Sigmoid colon (tissue), 4 donors: ENCODE measurements around the gene ACER1.

Experiments
- EP300 ChIP-seq, 4 donors: sonication (generic); formaldehyde crosslinking; IDR thresholded peaks; one replicate each; pipeline ENCODE4 v1.6.1; 2017; ENCODE audit warnings: antibody characterized with exemption in 4 of 4
- POLR2A ChIP-seq, 2 donors: fragments of 450-650 bp; IDR thresholded peaks; one replicate each; pipeline ENCODE4 v1.6.1; 2016; ENCODE audit warnings: antibody characterized with exemption in 2 of 2, mild to moderate bottlenecking in 2 of 2, moderate library complexity in 2 of 2
- POLR2AphosphoS5 ChIP-seq, 4 donors: sonication (generic); formaldehyde crosslinking; IDR thresholded peaks; one replicate each; pipeline ENCODE4 v1.6.1; 2017; ENCODE audit warnings: antibody characterized with exemption in 4 of 4
- TF ChIP-seq, protein P1 (sequence below), 4 experiments: fragments of 450-650 bp in 3 of 4; fragments of 200-600 bp in 1 of 4; IDR thresholded peaks; one replicate each; pipeline ENCODE4 v1.5.1; 2016 to 2019; ENCODE audit warnings: antibody characterized with exemption in 4 of 4, mild to moderate bottlenecking in 3 of 4, moderate library complexity in 2 of 4

DNA sequence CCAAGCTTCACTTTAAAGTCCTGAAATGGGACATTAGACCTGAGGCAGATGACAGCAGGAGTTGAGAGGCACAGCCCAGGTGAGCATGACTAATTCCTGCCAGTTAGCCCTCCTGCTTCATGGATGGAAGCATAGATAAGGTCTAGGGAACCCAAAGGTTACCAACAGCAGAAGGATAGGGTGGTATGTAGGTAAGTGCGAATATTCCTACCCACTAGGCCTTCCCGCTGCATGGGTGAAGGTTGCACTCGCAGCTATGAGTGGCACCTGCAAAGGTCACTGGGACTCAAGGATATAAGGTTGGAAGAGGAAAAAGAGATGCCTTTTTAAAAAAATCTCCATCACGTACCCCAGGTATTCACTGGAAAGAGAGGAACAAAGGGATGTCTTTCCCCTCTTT, 41.4 kb downstream of the ACER1 start:
- TF ChIP-seq POLR2A (IDR thresholded peaks at IDR 0.05) (no peak), EP300 (IDR thresholded peaks at IDR 0.05) (no peak), POLR2AphosphoS5 (IDR thresholded peaks at IDR 0.05) (no peak)
- TF ChIP-seq, protein P1, sequence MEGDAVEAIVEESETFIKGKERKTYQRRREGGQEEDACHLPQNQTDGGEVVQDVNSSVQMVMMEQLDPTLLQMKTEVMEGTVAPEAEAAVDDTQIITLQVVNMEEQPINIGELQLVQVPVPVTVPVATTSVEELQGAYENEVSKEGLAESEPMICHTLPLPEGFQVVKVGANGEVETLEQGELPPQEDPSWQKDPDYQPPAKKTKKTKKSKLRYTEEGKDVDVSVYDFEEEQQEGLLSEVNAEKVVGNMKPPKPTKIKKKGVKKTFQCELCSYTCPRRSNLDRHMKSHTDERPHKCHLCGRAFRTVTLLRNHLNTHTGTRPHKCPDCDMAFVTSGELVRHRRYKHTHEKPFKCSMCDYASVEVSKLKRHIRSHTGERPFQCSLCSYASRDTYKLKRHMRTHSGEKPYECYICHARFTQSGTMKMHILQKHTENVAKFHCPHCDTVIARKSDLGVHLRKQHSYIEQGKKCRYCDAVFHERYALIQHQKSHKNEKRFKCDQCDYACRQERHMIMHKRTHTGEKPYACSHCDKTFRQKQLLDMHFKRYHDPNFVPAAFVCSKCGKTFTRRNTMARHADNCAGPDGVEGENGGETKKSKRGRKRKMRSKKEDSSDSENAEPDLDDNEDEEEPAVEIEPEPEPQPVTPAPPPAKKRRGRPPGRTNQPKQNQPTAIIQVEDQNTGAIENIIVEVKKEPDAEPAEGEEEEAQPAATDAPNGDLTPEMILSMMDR (IDR thresholded peaks at IDR 0.05), result no peak
